ENCODE data around the gene GLIS2. TPM values are rescaled to one million over a fixed set of nuclear protein-coding genes. Genes with fewer than 3 reads are reported as not detected.
"Not testable (repeated sequence)": the region's sequence is repeated elsewhere in the genome, so short reads cannot be mapped to it uniquely, and the experiment has no call there.

GLIS2 gene
- total RNA-seq, 8 experiments from 2014 or later = 2.7 to 10.2 (median 7.5) TPM

GRCh38 chr16:4324492-4325252 is 8.8 kb downstream of the GLIS2 start:
- no peak for ATAC-seq (replicated peaks in 6 of 8)
- Histone ChIP-seq H3K4me1 (replicated peaks in 1 of 2) (peaks cover 45 to 56% of the 10 kb centered on the region in 2 donors), H3K27ac (peak overlapping the region; percentile 63 to 69), H3K4me3 (peak overlapping the region in 1 of 5 donors; percentile 2)
- in situ Hi-C loops (cut with MboI; ENCODE audit: low pct_unique_long_range_greater_than_20kb in 2 of 9, low sequenced_read_pairs in 9 of 9, unreplicated experiment in 9 of 9) = no loop called here
- 69 to 82% (median 80%) methylated on average over 1 to 10 of the region's 22 CpGs; no CpG with 5 or more reads in 6 of the 10 experiments for WGBS, 10 experiments

- 20 to 100% (median 100%) methylated on average over 1 to 4 of the region's 6 CpGs; no CpG with 5 or more reads in 4 of the 10 experiments for WGBS, 10 experiments
- no peak for ATAC-seq (replicated peaks in 6 of 8)
- Histone ChIP-seq H3K27ac (no peak overlapping the region), H3K4me3 (no peak overlapping the region), H3K4me1 (replicated peaks in 1 of 2) (peaks cover 38 to 50% of the 10 kb centered on the region in 2 donors)
- in situ Hi-C loops (cut with MboI; ENCODE audit: low pct_unique_long_range_greater_than_20kb in 2 of 9, low sequenced_read_pairs in 9 of 9, unreplicated experiment in 9 of 9) = no loop called here
These were observed 9.4 kb downstream of the GLIS2 start for GRCh38 chr16:4325253-4325758.

GRCh38 chr16:4327386-4328045 is 11.6 kb downstream of the GLIS2 start:
- peak overlapping the region; percentile 20 to 47 (median 32) for H3K4me3 ChIP-seq
- in situ Hi-C loops (cut with MboI; ENCODE audit: low pct_unique_long_range_greater_than_20kb in 2 of 9, low sequenced_read_pairs in 9 of 9, unreplicated experiment in 9 of 9) = no loop called here
- peak overlapping the region; percentile 79 to 93 for H3K27ac ChIP-seq
- 33% methylated on average over 3 of the region's 57 CpGs; no CpG with 5 or more reads in 9 of the 10 experiments for WGBS, 10 experiments
- H3K4me1 ChIP-seq (replicated peaks in 1 of 2) = peaks cover 30 to 41% of the 10 kb centered on the region in 2 donors
- ATAC-seq (replicated peaks in 6 of 8) = peak in 7 of 8 experiments; percentile 5 to 52 (median 43)

GRCh38 chr16:4328046-4328781 is 12.3 kb downstream of the GLIS2 start:
- Histone ChIP-seq H3K4me1 (replicated peaks in 1 of 2) (peaks cover 30 to 38% of the 10 kb centered on the region in 2 donors), H3K27ac (peak overlapping the region; percentile 79 to 93), H3K4me3 (peak overlapping the region; percentile 20 to 47 (median 32))
- peak; percentile 81 to 89 (median 84) for ATAC-seq (replicated peaks in 6 of 8)
- in situ Hi-C loops (cut with MboI; ENCODE audit: low pct_unique_long_range_greater_than_20kb in 2 of 9, low sequenced_read_pairs in 9 of 9, unreplicated experiment in 9 of 9) = no loop called here
- WGBS, 10 experiments = 0 to 44% methylated on average over 2 to 3 of the region's 30 CpGs; no CpG with 5 or more reads in 8 of the 10 experiments

GRCh38 chr16:4328782-4329775 is 13.2 kb downstream of the GLIS2 start:
- peaks cover 22 to 29% of the 10 kb centered on the region in 2 donors for H3K4me1 ChIP-seq (replicated peaks in 1 of 2)
- in situ Hi-C loops (cut with MboI; ENCODE audit: low pct_unique_long_range_greater_than_20kb in 2 of 9, low sequenced_read_pairs in 9 of 9, unreplicated experiment in 9 of 9) = no loop called here
- ATAC-seq (replicated peaks in 6 of 8) = peak in 3 of 8 experiments; percentile 1 to 8 (median 5)
- peak overlapping the region; percentile 79 to 93 for H3K27ac ChIP-seq
- 0 to 65% (median 42%) methylated on average over 1 to 4 of the region's 17 CpGs; no CpG with 5 or more reads in 4 of the 10 experiments for WGBS, 10 experiments
- H3K4me3 ChIP-seq = peak overlapping the region in 2 of 5 donors; percentile 32 to 47

- H3K4me3 ChIP-seq = no peak overlapping the region
- 17 to 36% (median 34%) methylated on average over 2 to 6 of the region's 14 CpGs; no CpG with 5 or more reads in 6 of the 10 experiments for WGBS, 10 experiments
- in situ Hi-C loops (cut with MboI; ENCODE audit: low pct_unique_long_range_greater_than_20kb in 2 of 9, low sequenced_read_pairs in 9 of 9, unreplicated experiment in 9 of 9) = loop anchor here in 1 of 9 experiments (10.0 kb wide), 1 partner anchor 46 kb away; no protein-coding TSS in a partner anchor
- ATAC-seq (replicated peaks in 6 of 8) = peak in 4 of 8 experiments; percentile 7 to 80 (median 58)
- peaks cover 20 to 21% of the 10 kb centered on the region in 2 donors for H3K4me1 ChIP-seq (replicated peaks in 1 of 2)
- H3K27ac ChIP-seq = no peak overlapping the region
These were observed 14.5 kb downstream of the GLIS2 start for GRCh38 chr16:4330277-4330874.

GRCh38 chr16:4332083-4332482 is 16.2 kb downstream of the GLIS2 start:
- WGBS, 10 experiments = 88 to 94% methylated on average over 3 to 9 of the region's 14 CpGs; no CpG with 5 or more reads in 8 of the 10 experiments
- ATAC-seq (replicated peaks in 6 of 8) = no peak
- Histone ChIP-seq H3K4me3 (no peak overlapping the region), H3K27ac (no peak overlapping the region), H3K4me1 (replicated peaks in 1 of 2) (peaks cover 17 to 18% of the 10 kb centered on the region in 2 donors)
- in situ Hi-C loops (cut with MboI; ENCODE audit: low pct_unique_long_range_greater_than_20kb in 2 of 9, low sequenced_read_pairs in 9 of 9, unreplicated experiment in 9 of 9) = loop anchor here in 1 of 9 experiments (10.0 kb wide), 1 partner anchor 47 kb away; no protein-coding TSS in a partner anchor

GRCh38 chr16:4332623-4333307 is 16.9 kb downstream of the GLIS2 start:
- in situ Hi-C loops (cut with MboI; ENCODE audit: low pct_unique_long_range_greater_than_20kb in 2 of 9, low sequenced_read_pairs in 9 of 9, unreplicated experiment in 9 of 9) = loop anchor here in 1 of 9 experiments (10.0 kb wide), 1 partner anchor 48 kb away; no protein-coding TSS in a partner anchor
- WGBS, 10 experiments = 80 to 92% (median 84%) methylated on average over 1 to 7 of the region's 19 CpGs; no CpG with 5 or more reads in 7 of the 10 experiments
- Histone ChIP-seq H3K4me3 (no peak overlapping the region), H3K27ac (no peak overlapping the region), H3K4me1 (replicated peaks in 1 of 2) (peaks cover 14% of the 10 kb centered on the region in 2 donors)
- no peak for ATAC-seq (replicated peaks in 6 of 8)

GRCh38 chr16:4333308-4333638 is 17.4 kb downstream of the GLIS2 start:
- ATAC-seq (replicated peaks in 6 of 8) = no peak
- in situ Hi-C loops (cut with MboI; ENCODE audit: low pct_unique_long_range_greater_than_20kb in 2 of 9, low sequenced_read_pairs in 9 of 9, unreplicated experiment in 9 of 9) = loop anchor here in 1 of 9 experiments (10.0 kb wide), 1 partner anchor 48 kb away; no protein-coding TSS in a partner anchor

GRCh38 chr16:4333714-4334113 is 17.8 kb downstream of the GLIS2 start:
- ATAC-seq (replicated peaks in 6 of 8); H3K4me3 ChIP-seq; H3K27ac ChIP-seq; H3K4me1 ChIP-seq (replicated peaks in 1 of 2): not testable (repeated sequence)
- WGBS, 10 experiments = 69 to 100% (median 94%) methylated on average over 1 to 8 of the region's 9 CpGs; no CpG with 5 or more reads in 5 of the 10 experiments
- in situ Hi-C loops (cut with MboI; ENCODE audit: low pct_unique_long_range_greater_than_20kb in 2 of 9, low sequenced_read_pairs in 9 of 9, unreplicated experiment in 9 of 9) = loop anchor here in 1 of 9 experiments (10.0 kb wide), 1 partner anchor 49 kb away; no protein-coding TSS in a partner anchor

More at GRCh38 chr16:4333308-4333638, 17.4 kb downstream of the GLIS2 start:
- Histone ChIP-seq H3K4me1 (replicated peaks in 1 of 2) (peaks cover 13 to 14% of the 10 kb centered on the region in 2 donors), H3K4me3 (no peak overlapping the region), H3K27ac (no peak overlapping the region)
- WGBS, 10 experiments = 94% methylated on average over 3 of the region's 9 CpGs; no CpG with 5 or more reads in 9 of the 10 experiments

Measured in motor neuron (in vitro differentiated cells).